SK-N-SH treated with all-trans-retinoic acid at 6 μM for 48 hours (cell line): ENCODE results near the gene TNFRSF1B.

ENCODE experiments used
- ARNTL ChIP-seq: fragments of 450-650 bp; formaldehyde crosslinking; IDR thresholded peaks from 2 replicates; pipeline ENCODE4 v1.5.0; 2020; ENCODE audit warnings: low read depth, mild to moderate bottlenecking, moderate library complexity, borderline replicate concordance
- ESRRG ChIP-seq: fragments of 250-450 bp; sonication (Bioruptor Pico); IDR thresholded peaks from 2 replicates; pipeline ENCODE4 v1.6.1; 2021; ENCODE audit warnings: mild to moderate bottlenecking
- PATZ1 ChIP-seq: fragments of 250-450 bp; sonication (Bioruptor Pico); IDR thresholded peaks from 2 replicates; pipeline ENCODE4 v1.8.0; 2020; ENCODE audit warnings: mild to moderate bottlenecking, moderate library complexity, borderline replicate concordance
- PPARA ChIP-seq: fragments of 250-450 bp; sonication (Bioruptor Pico); IDR thresholded peaks from 2 replicates; pipeline ENCODE4 v1.5.0; 2020; ENCODE audit warnings: mild to moderate bottlenecking, borderline replicate concordance
- RARB ChIP-seq: fragments of 250-450 bp; sonication (Bioruptor Pico); IDR thresholded peaks from 2 replicates; pipeline ENCODE4 v1.8.0; 2021; ENCODE audit warnings: mild to moderate bottlenecking, moderate library complexity
- SNAI2 ChIP-seq: fragments of 250-450 bp; sonication (Bioruptor Pico); IDR thresholded peaks from 2 replicates; pipeline ENCODE4 v1.5.0; 2020; ENCODE audit warnings: mild to moderate bottlenecking, moderate library complexity

- TF ChIP-seq SNAI2 (CRISPR knock-in tag) (no peak), PPARA (CRISPR knock-in tag) (no peak), RARB (CRISPR knock-in tag) (no peak), ARNTL (CRISPR knock-in tag) (no peak), ESRRG (CRISPR knock-in tag) (no peak), PATZ1 (CRISPR knock-in tag) (no peak)
Measured at GRCh38 chr1:12206238-12206637, 39.4 kb downstream of the TNFRSF1B start.
